ENCODE measurements around the gene SLC30A5. TPM values are rescaled to one million over a fixed set of nuclear protein-coding genes. Genes with fewer than 3 reads are reported as not detected.

Gene SLC30A5
- total RNA-seq, 2 experiments from 2014 or later, result 30.2 to 42.6 TPM

- H3K79me2 ChIP-seq (ENCODE audit: insufficient read depth, low read depth, low read length), result peaks cover 47% of the 10 kb centered on the region
- H3K27ac ChIP-seq (ENCODE audit: low read depth, low read length, poor library complexity, severe bottlenecking), result no peak overlapping the region
- BruUV-seq (replicated peaks), result no TSS peak
- peaks cover 11% of the 10 kb centered on the region for H3K4me1 ChIP-seq (ENCODE audit: insufficient read depth, low read length, poor library complexity, severe bottlenecking)
- intact Hi-C loops (cut with micrococcal nuclease; ENCODE audit: unreplicated experiment), result no loop called here
- TF ChIP-seq CTCF (conservative IDR thresholded peaks at IDR 0.05; ENCODE audit: low read length), result no peak
- no peak for TF ChIP-seq EZH2phosphoT487 (IDR thresholded peaks at IDR 0.05; ENCODE audit: borderline replicate concordance, low read depth, low read length)
- H3K9me3 ChIP-seq (ENCODE audit: low read length), result no peaks in the 10 kb centered on the region
- POLR2A ChIA-PET, result no interaction called here
- H3K36me3 ChIP-seq (ENCODE audit: insufficient read depth, low read length), result peaks cover 72% of the 10 kb centered on the region
- H4K20me1 ChIP-seq (ENCODE audit: insufficient read depth, low read length), result peaks cover 13% of the 10 kb centered on the region; the same call in 1 of the 2 replicates
- H3K4me3 ChIP-seq (ENCODE audit: low read depth, low read length, poor library complexity, severe bottlenecking), result no peak overlapping the region
- H2AFZ ChIP-seq (ENCODE audit: low read length), result no peak overlapping the region
- H3K4me2 ChIP-seq (ENCODE audit: low read length), result no peak overlapping the region
- no peak for DNase-seq (ENCODE audit: low spot score)
- CTCF ChIA-PET (ENCODE audit: unreplicated experiment), result no interaction called here
- H3K9me2 ChIP-seq (ENCODE audit: insufficient read depth, low read length), result no peaks in the 10 kb centered on the region
Measured at GRCh38 chr5:69099302-69099701, 5.5 kb downstream of the SLC30A5 start.

- Histone ChIP-seq H3K4me1 (ENCODE audit: insufficient read depth, low read length, poor library complexity, severe bottlenecking) (peaks cover 11% of the 10 kb centered on the region), H3K27ac (ENCODE audit: low read depth, low read length, poor library complexity, severe bottlenecking) (no peak overlapping the region), H3K4me3 (ENCODE audit: low read depth, low read length, poor library complexity, severe bottlenecking) (no peak overlapping the region), H4K20me1 (ENCODE audit: insufficient read depth, low read length) (0 out of 2 replicates have a peak, but pooled peaks cover 3% of the 10 kb centered on the region), H2AFZ (ENCODE audit: low read length) (no peak overlapping the region), H3K9me2 (ENCODE audit: insufficient read depth, low read length) (no peaks in the 10 kb centered on the region), H3K4me2 (ENCODE audit: low read length) (no peak overlapping the region), H3K36me3 (ENCODE audit: insufficient read depth, low read length) (peaks cover 92% of the 10 kb centered on the region), H3K9me3 (ENCODE audit: low read length) (no peaks in the 10 kb centered on the region), H3K79me2 (ENCODE audit: insufficient read depth, low read depth, low read length) (peaks cover 13% of the 10 kb centered on the region; the same call in 1 of the 2 replicates)
- DNase-seq (ENCODE audit: low spot score), result no peak
- TF ChIP-seq EZH2phosphoT487 (IDR thresholded peaks at IDR 0.05; ENCODE audit: borderline replicate concordance, low read depth, low read length) (no peak), CTCF (conservative IDR thresholded peaks at IDR 0.05; ENCODE audit: low read length) (no peak)
- POLR2A ChIA-PET, result no interaction called here
- CTCF ChIA-PET (ENCODE audit: unreplicated experiment), result no interaction called here
- no TSS peak for BruUV-seq (replicated peaks)
- intact Hi-C loops (cut with micrococcal nuclease; ENCODE audit: unreplicated experiment), result no loop called here
Measured at GRCh38 chr5:69103521-69103920, 9.7 kb downstream of the SLC30A5 start.

GRCh38 chr5:69105996-69106906 is 12.4 kb downstream of the SLC30A5 start:
- POLR2A ChIA-PET, result interaction anchor here (0.5 to 1.7 kb wide), 6 partner anchors 11 to 659 kb away, joined by 3 to 9 read pairs (median 3); no protein-coding TSS in a partner anchor

More at GRCh38 chr5:69105996-69106906, 12.4 kb downstream of the SLC30A5 start:
- peak overlapping the region; percentile 25 for H3K27ac ChIP-seq (ENCODE audit: low read depth, low read length, poor library complexity, severe bottlenecking)
- DNase-seq (ENCODE audit: low spot score), result peak; percentile 14
- no peak overlapping the region for H2AFZ ChIP-seq (ENCODE audit: low read length)
- no peak overlapping the region for H3K4me2 ChIP-seq (ENCODE audit: low read length)
- no peak overlapping the region for H3K4me3 ChIP-seq (ENCODE audit: low read depth, low read length, poor library complexity, severe bottlenecking)
- no peak for TF ChIP-seq CTCF (conservative IDR thresholded peaks at IDR 0.05; ENCODE audit: low read length)
- TF ChIP-seq EZH2phosphoT487 (IDR thresholded peaks at IDR 0.05; ENCODE audit: borderline replicate concordance, low read depth, low read length), result no peak
- CTCF ChIA-PET (ENCODE audit: unreplicated experiment), result no interaction called here
- no peaks in the 10 kb centered on the region for H3K9me2 ChIP-seq (ENCODE audit: insufficient read depth, low read length)
- BruUV-seq (replicated peaks), result no TSS peak
- peaks cover 11% of the 10 kb centered on the region for H3K4me1 ChIP-seq (ENCODE audit: insufficient read depth, low read length, poor library complexity, severe bottlenecking)
- H3K36me3 ChIP-seq (ENCODE audit: insufficient read depth, low read length), result peaks cover 91% of the 10 kb centered on the region
- H3K9me3 ChIP-seq (ENCODE audit: low read length), result peaks cover 13% of the 10 kb centered on the region
- H3K79me2 ChIP-seq (ENCODE audit: insufficient read depth, low read depth, low read length), result no peaks in the 10 kb centered on the region
- no peaks in the 10 kb centered on the region for H4K20me1 ChIP-seq (ENCODE audit: insufficient read depth, low read length)
- intact Hi-C loops (cut with micrococcal nuclease; ENCODE audit: unreplicated experiment), result no loop called here

All from OCI-LY7 (cell line).